ENCODE data around the gene SMAD6. TPM values are rescaled to one million over a fixed set of nuclear protein-coding genes. Genes with fewer than 3 reads are reported as not detected.

Gene SMAD6
- total RNA-seq, 1 donor from 2014 or later: 14.6 TPM

- H3K27ac Mint-ChIP-seq (ENCODE audit: unreplicated experiment): no peak overlapping the region
- H3K36me3 Mint-ChIP-seq (ENCODE audit: unreplicated experiment): no peaks in the 10 kb centered on the region
- H3K4me1 Mint-ChIP-seq (ENCODE audit: unreplicated experiment): peaks cover 60% of the 10 kb centered on the region
- no peaks in the 10 kb centered on the region for H3K9me3 Mint-ChIP-seq (ENCODE audit: unreplicated experiment)
- no peak for TF ChIP-seq CTCF (IDR thresholded peaks at IDR 0.05)
- no peaks in the 10 kb centered on the region for H3K27me3 Mint-ChIP-seq (ENCODE audit: unreplicated experiment)
- H3K4me3 Mint-ChIP-seq (ENCODE audit: unreplicated experiment): no peak overlapping the region
- DNase-seq (ENCODE audit: extremely low spot score, unreplicated experiment): no peak
Measured at GRCh38 chr15:66767240-66767659, 65.2 kb downstream of the SMAD6 start.

GRCh38 chr15:66768987-66769386 lies 67.0 kb downstream of the SMAD6 start:
- TF ChIP-seq CTCF (IDR thresholded peaks at IDR 0.05): no peak
- Mint-ChIP-seq H3K36me3 (ENCODE audit: unreplicated experiment) (no peaks in the 10 kb centered on the region), H3K9me3 (ENCODE audit: unreplicated experiment) (no peaks in the 10 kb centered on the region), H3K27me3 (ENCODE audit: unreplicated experiment) (no peaks in the 10 kb centered on the region), H3K4me3 (ENCODE audit: unreplicated experiment) (no peak overlapping the region), H3K27ac (ENCODE audit: unreplicated experiment) (no peak overlapping the region), H3K4me1 (ENCODE audit: unreplicated experiment) (peaks cover 56% of the 10 kb centered on the region)
- no peak for DNase-seq (ENCODE audit: extremely low spot score, unreplicated experiment)

GRCh38 chr15:66770518-66771350 lies 68.7 kb downstream of the SMAD6 start:
- no peak overlapping the region for H3K4me3 Mint-ChIP-seq (ENCODE audit: unreplicated experiment)
- no peak overlapping the region for H3K27ac Mint-ChIP-seq (ENCODE audit: unreplicated experiment)
- H3K9me3 Mint-ChIP-seq (ENCODE audit: unreplicated experiment): no peaks in the 10 kb centered on the region
- no peaks in the 10 kb centered on the region for H3K36me3 Mint-ChIP-seq (ENCODE audit: unreplicated experiment)
- no peak for TF ChIP-seq CTCF (IDR thresholded peaks at IDR 0.05)
- peaks cover 60% of the 10 kb centered on the region for H3K4me1 Mint-ChIP-seq (ENCODE audit: unreplicated experiment)
- no peak for DNase-seq (ENCODE audit: extremely low spot score, unreplicated experiment)
- no peaks in the 10 kb centered on the region for H3K27me3 Mint-ChIP-seq (ENCODE audit: unreplicated experiment)

- H3K27me3 Mint-ChIP-seq (ENCODE audit: unreplicated experiment): no peaks in the 10 kb centered on the region
- H3K4me3 Mint-ChIP-seq (ENCODE audit: unreplicated experiment): no peak overlapping the region
- DNase-seq (ENCODE audit: extremely low spot score, unreplicated experiment): no peak
- H3K36me3 Mint-ChIP-seq (ENCODE audit: unreplicated experiment): no peaks in the 10 kb centered on the region
- no peak overlapping the region for H3K27ac Mint-ChIP-seq (ENCODE audit: unreplicated experiment)
- peaks cover 60% of the 10 kb centered on the region for H3K4me1 Mint-ChIP-seq (ENCODE audit: unreplicated experiment)
- TF ChIP-seq CTCF (IDR thresholded peaks at IDR 0.05): no peak
- H3K9me3 Mint-ChIP-seq (ENCODE audit: unreplicated experiment): no peaks in the 10 kb centered on the region
Measured at GRCh38 chr15:66771351-66771650, 69.3 kb downstream of the SMAD6 start.

GRCh38 chr15:66772604-66773128 lies 70.6 kb downstream of the SMAD6 start:
- no peaks in the 10 kb centered on the region for H3K9me3 Mint-ChIP-seq (ENCODE audit: unreplicated experiment)
- H3K4me3 Mint-ChIP-seq (ENCODE audit: unreplicated experiment): no peak overlapping the region
- no peak overlapping the region for H3K27ac Mint-ChIP-seq (ENCODE audit: unreplicated experiment)
- H3K4me1 Mint-ChIP-seq (ENCODE audit: unreplicated experiment): peaks cover 56% of the 10 kb centered on the region
- no peaks in the 10 kb centered on the region for H3K36me3 Mint-ChIP-seq (ENCODE audit: unreplicated experiment)
- TF ChIP-seq CTCF (IDR thresholded peaks at IDR 0.05): no peak
- H3K27me3 Mint-ChIP-seq (ENCODE audit: unreplicated experiment): no peaks in the 10 kb centered on the region
- no peak for DNase-seq (ENCODE audit: extremely low spot score, unreplicated experiment)
